ENCODE data around the gene BFSP2.
"Not testable (repeated sequence)": the region's sequence is repeated elsewhere in the genome, so short reads cannot be mapped to it uniquely, and the experiment has no call there.

Gene BFSP2

DNA sequence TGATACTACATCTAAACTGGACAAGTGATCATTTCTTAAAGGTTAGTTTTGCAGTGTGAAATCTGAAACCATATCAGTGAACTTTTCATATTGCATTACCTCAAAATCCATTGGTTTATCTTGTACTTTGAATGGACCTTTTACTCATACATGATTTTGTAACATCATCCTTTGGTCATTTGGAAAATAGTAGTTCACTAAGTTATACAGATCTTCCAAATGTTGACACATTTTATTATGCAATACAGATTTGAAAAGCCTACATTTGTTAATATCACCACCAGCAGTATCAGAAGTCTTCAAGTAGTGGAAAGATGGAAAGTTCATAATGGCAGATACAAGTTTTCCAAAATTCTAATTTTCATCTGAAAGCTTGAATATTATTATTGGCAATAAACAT is 109.6 kb downstream of the BFSP2 start:
- TF ChIP-seq CTCF (IDR thresholded peaks at IDR 0.05; ENCODE audit: insufficient read depth, missing control alignments), result no peak
- no peak for DNase-seq (ENCODE audit: insufficient read length, low spot score)
- FAIRE-seq, result no peak

GRCh38 chr3:133512416-133513089 is 112.7 kb downstream of the BFSP2 start:
- TF ChIP-seq CTCF (IDR thresholded peaks at IDR 0.05; ENCODE audit: insufficient read depth, missing control alignments), result no peak
- FAIRE-seq (no peak), DNase-seq (ENCODE audit: insufficient read length, low spot score) (no peak)

- no peak for FAIRE-seq
- TF ChIP-seq CTCF (IDR thresholded peaks at IDR 0.05; ENCODE audit: insufficient read depth, missing control alignments), result no peak
- no peak for DNase-seq (ENCODE audit: insufficient read length, low spot score)
These were observed 114.6 kb downstream of the BFSP2 start for GRCh38 chr3:133514418-133514817.

- DNase-seq (ENCODE audit: insufficient read length, low spot score) (no peak), FAIRE-seq (no peak)
- no peak for TF ChIP-seq CTCF (IDR thresholded peaks at IDR 0.05; ENCODE audit: insufficient read depth, missing control alignments)
These were observed 115.3 kb downstream of the BFSP2 start for GRCh38 chr3:133515127-133515526.

DNA sequence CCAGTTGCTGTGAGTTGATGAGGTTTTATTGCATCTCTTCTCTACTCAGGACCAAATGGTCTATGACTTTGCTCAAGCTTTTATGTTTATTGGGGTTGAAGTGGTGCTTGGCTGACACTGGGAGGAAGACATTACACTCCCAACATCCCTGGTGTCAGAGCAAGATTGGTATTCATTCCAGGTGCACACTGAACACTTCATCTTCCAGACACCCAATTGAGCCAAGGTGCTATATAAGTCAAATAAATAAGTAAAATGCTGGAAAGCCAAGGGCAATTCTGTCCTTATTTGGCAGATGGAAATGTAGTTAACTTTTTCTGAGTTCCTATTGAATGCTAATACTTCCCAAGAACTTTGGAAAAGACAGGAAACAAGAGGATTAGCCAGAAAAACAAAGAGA is 120.4 kb downstream of the BFSP2 start:
- DNase-seq (ENCODE audit: insufficient read length, low spot score), result no peak
- FAIRE-seq, result no peak
- no peak for TF ChIP-seq CTCF (IDR thresholded peaks at IDR 0.05; ENCODE audit: insufficient read depth, missing control alignments)

DNA sequence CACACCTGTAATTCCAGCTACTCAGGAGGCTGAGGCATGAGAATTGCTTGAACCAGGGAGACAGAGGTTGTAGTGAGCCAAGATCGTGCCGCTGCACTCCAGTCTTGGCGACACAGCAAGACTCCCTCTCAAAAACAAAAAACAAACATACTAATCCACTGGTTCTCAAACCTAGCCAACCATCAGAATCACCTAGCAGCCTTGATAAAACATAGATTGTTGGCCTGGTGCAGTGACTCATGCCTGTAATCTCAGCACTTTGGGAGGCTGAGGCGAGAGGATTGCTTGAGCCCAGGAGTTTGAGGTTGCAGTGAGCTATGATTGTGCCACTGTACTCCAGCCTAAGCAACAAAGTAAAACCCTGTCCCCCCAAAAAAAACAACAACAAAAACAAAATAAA is 121.1 kb downstream of the BFSP2 start:
- not testable (repeated sequence) for FAIRE-seq; DNase-seq (ENCODE audit: insufficient read length, low spot score)

DNA sequence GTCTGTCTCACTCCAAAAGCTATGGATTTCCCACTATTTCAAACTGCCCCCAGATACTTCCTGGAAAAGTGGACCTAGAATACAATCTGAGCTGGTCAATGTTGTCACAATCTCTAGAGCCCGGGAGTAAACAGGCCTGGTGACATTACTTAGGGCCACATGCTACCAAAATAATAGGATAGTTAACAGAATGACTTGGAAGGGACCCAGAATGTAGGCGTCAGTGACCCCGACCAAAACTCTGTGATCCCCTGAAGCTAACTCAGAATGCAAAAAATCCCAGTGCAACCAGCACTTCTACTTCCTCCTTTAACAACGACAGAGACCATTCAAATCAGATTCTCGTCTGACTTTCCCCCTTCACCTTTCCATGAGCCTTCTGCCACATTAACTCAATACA is 122.1 kb downstream of the BFSP2 start:
- no peak for DNase-seq (ENCODE audit: insufficient read length, low spot score)
- no peak for FAIRE-seq
- no peak for TF ChIP-seq CTCF (IDR thresholded peaks at IDR 0.05; ENCODE audit: insufficient read depth, missing control alignments)

DNA sequence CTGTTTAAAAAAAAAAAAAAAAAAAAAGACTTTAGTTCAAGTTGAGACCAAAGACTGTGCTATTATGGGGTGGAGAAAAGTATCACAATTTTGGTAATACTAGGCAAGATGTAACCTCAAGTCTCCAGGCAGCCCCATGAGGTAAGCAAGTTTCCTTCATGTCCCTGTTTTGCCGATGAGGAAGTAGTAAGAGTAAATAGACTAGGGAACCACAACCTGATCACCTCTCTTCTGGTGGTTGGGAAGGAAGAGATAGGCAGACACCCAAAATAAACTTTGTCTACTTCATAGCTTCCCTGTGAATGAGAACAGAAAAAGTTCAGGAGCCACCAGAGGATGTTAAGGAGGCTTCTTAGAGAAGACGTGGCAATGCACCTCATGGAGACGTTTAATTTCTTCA is 123.9 kb downstream of the BFSP2 start:
- FAIRE-seq; DNase-seq (ENCODE audit: insufficient read length, low spot score): not testable (repeated sequence)
